Muscle of back (tissue), 13 donors: Measurements from ENCODE around the gene PRPF38A. TPM values are rescaled to one million over a fixed set of nuclear protein-coding genes. Genes with fewer than 3 reads are reported as not detected.
"Not testable (repeated sequence)": the region's sequence is repeated elsewhere in the genome, so short reads cannot be mapped to it uniquely, and the experiment has no call there.

Experiments
- DNase-seq, 3 donors: peaks; one replicate each; pipeline versions ENCODE4 v3.0.0 to v3.0.0-alpha.2; 2013
- long read RNA-seq, 9 donors: transcript quantifications; one replicate each; lab custom pipeline, GENCODE V29; 2026
- polyA plus RNA-seq, 10 donors: library from polyadenylated mRNA; unstranded; fragments of 120-200 nt; gene quantifications; one replicate each; pipeline ENCODE4 v1.2.1, GENCODE V29; 2013; ENCODE audit not compliant: insufficient read length in 10 of 10

PRPF38A gene, protein sequence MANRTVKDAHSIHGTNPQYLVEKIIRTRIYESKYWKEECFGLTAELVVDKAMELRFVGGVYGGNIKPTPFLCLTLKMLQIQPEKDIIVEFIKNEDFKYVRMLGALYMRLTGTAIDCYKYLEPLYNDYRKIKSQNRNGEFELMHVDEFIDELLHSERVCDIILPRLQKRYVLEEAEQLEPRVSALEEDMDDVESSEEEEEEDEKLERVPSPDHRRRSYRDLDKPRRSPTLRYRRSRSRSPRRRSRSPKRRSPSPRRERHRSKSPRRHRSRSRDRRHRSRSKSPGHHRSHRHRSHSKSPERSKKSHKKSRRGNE
- polyA plus RNA-seq: 10 to 100 TPM; 38.0 to 50.5 (median 44.7) TPM
- long read RNA-seq, donor 1, full-length matches to known transcripts: 6 of 11 reads
- long read RNA-seq, donor 1, partial matches to known transcripts: 5 of 11 reads
- long read RNA-seq, donor 1, other reads (novel, unspliced or antisense): 0 of 11 reads
- long read RNA-seq, donor 2, full-length matches to known transcripts: 9 of 9 reads
- long read RNA-seq, donor 2, partial matches to known transcripts: 0 of 9 reads
- long read RNA-seq, donor 2, other reads (novel, unspliced or antisense): 0 of 9 reads
- long read RNA-seq, donor 3: 0 reads
- long read RNA-seq, donor 4, full-length matches to known transcripts: 9 of 9 reads
- long read RNA-seq, donor 4, partial matches to known transcripts: 0 of 9 reads
- long read RNA-seq, donor 4, other reads (novel, unspliced or antisense): 0 of 9 reads
- long read RNA-seq, donor 5, full-length matches to known transcripts: 12 of 12 reads
- long read RNA-seq, donor 5, partial matches to known transcripts: 0 of 12 reads
- long read RNA-seq, donor 5, other reads (novel, unspliced or antisense): 0 of 12 reads
- long read RNA-seq, donor 6, full-length matches to known transcripts: 10 of 16 reads
- long read RNA-seq, donor 6, partial matches to known transcripts: 6 of 16 reads
- long read RNA-seq, donor 6, other reads (novel, unspliced or antisense): 0 of 16 reads
- long read RNA-seq, donor 7, full-length matches to known transcripts: 6 of 18 reads
- long read RNA-seq, donor 7, partial matches to known transcripts: 12 of 18 reads
- long read RNA-seq, donor 7, other reads (novel, unspliced or antisense): 0 of 18 reads
- long read RNA-seq, donor 8, full-length matches to known transcripts: 11 of 18 reads
- long read RNA-seq, donor 8, partial matches to known transcripts: 7 of 18 reads
- long read RNA-seq, donor 8, other reads (novel, unspliced or antisense): 0 of 18 reads
- long read RNA-seq, donor 9, full-length matches to known transcripts: 4 of 4 reads
- long read RNA-seq, donor 9, partial matches to known transcripts: 0 of 4 reads
- long read RNA-seq, donor 9, other reads (novel, unspliced or antisense): 0 of 4 reads

DNA sequence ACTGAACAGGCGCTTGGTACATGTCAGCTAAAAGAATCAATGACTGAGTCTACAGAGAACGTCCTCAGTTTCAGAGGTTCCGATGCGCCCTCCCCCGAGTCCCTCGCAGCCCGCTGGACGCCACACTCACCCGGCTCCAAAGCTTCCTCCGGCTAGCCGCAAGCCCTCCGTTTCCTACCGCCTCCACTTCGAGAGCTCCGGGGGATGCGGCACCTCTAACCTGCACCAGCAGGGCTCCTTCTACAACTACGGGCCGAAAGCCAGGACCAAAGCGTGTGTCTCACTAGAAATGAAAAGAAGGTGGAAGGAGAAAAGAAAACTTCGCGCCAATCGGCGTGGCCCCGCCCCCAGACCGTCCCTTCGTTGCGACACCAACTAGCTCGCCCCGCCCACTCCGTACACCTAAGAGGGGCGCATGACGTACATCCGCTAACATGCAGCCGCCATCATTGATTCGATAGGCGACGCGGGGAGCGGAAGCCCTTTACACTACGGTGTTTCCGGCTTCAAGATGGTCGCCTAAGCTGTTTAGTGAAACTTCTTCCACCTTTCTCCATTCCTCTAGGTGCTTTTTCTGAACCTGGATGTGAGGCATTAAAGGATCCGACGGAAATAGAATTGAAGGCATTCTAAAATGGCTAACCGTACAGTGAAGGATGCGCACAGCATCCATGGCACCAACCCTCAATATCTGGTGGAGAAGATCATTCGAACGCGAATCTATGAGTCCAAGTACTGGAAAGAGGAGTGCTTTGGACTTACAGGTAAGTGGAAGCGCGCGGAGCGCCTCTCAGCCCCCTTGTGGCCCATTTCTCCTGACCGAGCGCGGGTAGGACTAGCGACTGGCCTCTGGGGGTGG lies at the start of gene PRPF38A, which contains the start of gene ORC1:
Gene PRPF38A (plus strand): TSS at position 487 of the 859 bp plus-strand sequence. CDS start 148 bp downstream, at position 635.
Gene ORC1 (minus strand): TSS at position 308 of the 859 bp plus-strand sequence. CDS start 2,200 bp downstream, outside the sequence.
- peak; percentile 97 to 98 (median 98) for DNase-seq

GRCh38 chr1:52355436-52355835 lies 49.0 kb upstream of the PRPF38A start:
- DNase-seq: no peak

- no peak for DNase-seq
Measured at GRCh38 chr1:52355847-52356505, 48.4 kb upstream of the PRPF38A start.

DNA sequence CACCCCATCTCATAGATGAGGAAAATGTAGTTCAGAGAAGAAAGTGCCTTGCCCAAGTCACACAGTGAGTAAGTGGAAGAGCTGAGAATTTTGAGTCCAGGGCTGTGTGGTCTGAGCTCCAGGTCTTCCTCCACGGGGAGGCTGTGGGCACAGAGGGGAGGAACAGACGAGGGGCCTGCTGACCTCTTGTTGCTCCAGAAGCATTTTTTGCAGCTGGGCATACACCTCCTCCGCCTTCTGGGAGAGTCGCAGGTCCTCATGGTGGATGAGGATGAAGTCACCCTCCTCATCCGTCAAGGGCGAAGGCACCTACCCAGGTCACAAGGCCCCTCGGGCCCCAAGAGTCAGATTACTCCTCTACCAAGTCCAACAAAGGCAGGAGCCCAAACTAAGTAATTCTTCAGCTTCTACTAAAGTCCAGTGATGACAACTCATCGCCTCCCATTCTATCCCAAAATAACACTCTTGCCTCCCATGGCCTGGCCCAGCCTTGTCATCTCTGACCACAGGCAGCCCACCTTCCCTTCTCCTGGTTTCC lies 47.5 kb upstream of the PRPF38A start:
- DNase-seq: no peak

DNA sequence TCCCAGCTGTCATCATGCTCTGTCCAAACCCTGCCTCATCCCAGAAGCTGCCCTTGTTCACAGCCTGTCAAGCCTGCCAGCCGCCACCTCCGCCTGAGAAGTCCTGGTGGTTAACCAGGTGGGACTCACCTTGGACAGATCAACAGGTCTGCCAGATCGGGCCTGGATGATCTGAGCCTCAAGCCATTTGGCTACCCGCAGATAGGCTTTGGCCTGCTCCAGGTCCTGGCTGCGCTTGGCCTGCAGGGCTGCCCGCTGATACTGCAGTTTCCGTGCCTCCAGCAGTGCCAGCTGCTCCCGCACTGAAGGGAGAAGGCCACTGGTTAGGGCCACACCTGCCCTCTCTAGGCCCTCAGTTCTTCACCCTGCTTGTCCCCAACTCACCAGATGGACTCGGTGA lies 47.0 kb upstream of the PRPF38A start:
- no peak for DNase-seq

- DNase-seq: no peak
Measured at GRCh38 chr1:52358851-52359497, 45.4 kb upstream of the PRPF38A start.

GRCh38 chr1:52359676-52360594 lies 44.5 kb upstream of the PRPF38A start:
- DNase-seq: no peak

DNA sequence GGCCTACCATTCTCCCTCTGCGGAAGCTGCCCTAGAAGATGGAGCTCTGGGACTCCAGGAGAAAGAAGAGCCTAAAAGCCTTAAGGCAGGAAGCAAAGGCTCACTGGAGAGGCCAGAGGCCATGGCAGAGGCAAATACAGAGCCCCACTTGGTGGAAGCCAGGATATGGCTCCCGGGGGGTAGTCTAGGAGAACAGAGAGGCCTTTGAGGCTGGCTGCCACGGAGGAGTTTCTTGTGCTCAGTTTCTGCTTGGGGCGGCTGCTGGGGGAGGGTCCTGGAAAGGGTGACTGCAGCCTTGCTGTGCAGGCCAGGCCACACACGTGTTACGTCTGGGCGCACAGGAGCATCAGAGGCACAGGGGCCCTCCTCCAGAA lies 43.8 kb upstream of the PRPF38A start:
- no peak for DNase-seq

- DNase-seq: no peak
Measured at GRCh38 chr1:52364235-52364839, 40.1 kb upstream of the PRPF38A start.

DNA sequence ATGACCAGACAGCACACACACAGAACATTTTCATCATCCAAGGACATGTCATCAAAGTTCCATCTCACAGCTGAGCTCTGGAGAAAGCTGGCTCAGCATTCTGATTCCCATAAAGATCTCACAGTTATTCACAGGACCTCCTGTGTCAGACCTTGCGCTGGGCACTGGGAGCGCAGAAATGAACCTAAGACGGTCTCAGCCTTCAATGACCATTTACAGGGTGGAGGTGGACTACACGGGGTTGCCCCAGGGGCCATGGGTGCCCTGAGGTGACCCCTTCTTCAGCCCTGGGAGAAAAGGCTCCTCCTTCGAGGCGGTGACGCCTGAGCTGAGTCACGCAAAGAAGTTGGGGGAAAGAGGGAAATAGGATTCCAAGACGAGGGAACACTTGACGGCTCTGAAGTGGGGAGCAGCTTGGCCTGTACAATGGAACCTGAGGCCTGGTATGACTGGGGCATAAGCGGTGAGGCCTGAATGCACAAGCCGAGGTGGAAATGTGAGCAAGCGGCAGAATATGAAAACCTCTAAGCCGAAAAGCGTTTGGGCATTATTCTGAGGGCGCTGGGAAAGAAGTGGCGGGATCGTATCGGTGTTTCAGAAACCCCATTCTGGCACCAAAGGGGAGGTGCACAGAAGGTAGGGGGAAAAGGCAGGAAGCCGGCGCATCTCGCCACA lies 39.2 kb upstream of the PRPF38A start:
- DNase-seq: peak in 2 of 3 donors; percentile 37 to 49

DNA sequence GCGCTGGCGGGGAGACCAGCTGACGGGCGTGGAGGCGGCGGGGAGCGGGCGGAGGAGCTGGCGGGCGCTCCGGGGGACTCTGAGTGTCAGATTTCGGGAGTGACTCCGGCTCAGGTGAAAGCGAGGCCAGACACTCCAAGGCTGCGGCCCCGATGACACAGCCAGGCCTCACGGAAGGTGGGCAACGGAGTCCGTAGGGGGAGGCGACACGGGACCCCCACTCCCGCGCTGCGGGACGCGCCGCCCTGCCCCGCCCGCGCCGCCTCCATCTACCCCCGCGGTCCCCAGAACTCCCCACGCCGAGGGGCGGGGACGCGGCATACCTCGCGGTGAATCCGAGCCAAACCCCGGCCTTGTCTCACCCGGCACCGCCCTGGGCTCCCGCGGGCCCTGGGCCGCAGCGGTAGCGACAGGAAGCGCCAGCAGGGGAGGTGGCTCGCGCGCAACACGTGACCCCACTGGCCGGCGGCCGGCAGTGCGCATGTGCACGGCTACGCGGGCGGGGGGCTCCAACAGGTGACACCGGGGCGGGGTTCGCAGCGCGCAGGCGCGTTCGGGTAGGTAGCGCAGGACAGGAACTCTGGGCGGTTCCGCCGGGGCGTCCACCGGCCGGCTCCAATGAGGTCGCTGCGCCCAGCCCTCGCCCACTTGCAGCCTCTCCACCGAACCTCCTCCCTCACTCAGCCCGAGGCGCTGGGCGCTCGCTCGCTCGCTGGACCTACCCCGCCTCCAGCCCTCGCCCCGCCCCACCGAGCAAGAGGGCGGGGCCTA lies 38.5 kb upstream of the PRPF38A start, which contains the start of gene CC2D1B:
Gene CC2D1B (minus strand): TSS at position 460 of the 771 bp plus-strand sequence. CDS start 1,585 bp downstream, outside the sequence.
- peak; percentile 93 to 98 (median 97) for DNase-seq

DNA sequence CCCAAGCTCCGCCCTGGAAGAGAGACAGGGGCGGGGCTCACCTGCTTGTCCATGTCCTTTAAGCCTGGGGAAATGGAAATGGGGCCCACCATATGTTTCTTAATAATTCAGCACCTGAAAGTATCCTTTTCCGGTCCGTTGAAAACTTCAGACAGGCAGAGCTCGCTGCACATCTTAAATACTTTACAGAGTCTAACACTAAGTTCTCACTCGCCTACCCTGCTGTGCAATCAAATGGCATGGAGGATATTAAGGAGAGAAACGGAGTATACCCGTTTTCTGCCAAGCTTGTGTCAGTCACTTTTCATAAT lies 37.9 kb upstream of the PRPF38A start:
- no peak for DNase-seq

- DNase-seq: no peak
Measured at GRCh38 chr1:52367272-52367671, 37.1 kb upstream of the PRPF38A start.

DNA sequence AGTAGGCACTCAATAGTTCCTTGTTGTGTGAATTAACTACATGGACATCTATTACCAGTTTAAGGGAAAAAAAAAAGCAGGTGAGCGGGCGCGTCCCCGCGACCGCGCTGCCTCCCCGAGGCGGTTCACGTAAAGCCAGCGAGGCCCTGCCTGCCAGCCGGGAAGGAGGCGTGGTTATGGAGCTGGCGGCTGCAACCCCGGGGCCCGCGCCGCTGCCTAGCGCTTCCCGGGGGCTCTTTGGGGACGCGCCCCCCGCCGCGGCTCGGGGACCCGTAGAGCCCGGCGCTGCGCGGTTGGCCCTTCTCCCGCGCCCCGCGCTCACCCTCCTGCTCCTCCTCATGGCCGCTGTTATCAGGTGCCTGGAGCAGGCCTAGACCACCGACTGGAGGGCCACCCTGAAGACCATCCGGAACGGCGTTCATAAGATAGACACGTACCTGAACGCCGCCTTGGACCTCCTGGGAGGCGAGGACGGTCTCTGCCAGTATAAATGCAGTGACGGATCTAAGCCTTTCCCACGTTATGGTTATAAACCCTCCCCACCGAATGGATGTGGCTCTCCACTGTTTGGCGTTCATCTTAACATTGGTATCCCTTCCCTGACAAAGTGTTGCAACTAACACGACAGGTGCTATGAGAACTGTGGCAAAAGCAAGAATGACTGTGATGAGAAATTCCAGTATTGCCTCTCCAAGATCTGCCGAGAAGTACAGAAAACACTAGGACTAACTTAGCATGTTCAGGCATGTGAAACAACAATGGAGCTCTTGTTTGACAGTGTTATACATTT lies 35.8 kb upstream of the PRPF38A start:
- DNase-seq: peak; percentile 31 to 59 (median 33)

GRCh38 chr1:52369851-52370250 lies 34.6 kb upstream of the PRPF38A start:
- DNase-seq: not testable (repeated sequence)
